ENCODE measurements around the gene TRIP4.
"Not testable (repeated sequence)": the region's sequence is repeated elsewhere in the genome, so short reads cannot be mapped to it uniquely, and the experiment has no call there.

DNA sequence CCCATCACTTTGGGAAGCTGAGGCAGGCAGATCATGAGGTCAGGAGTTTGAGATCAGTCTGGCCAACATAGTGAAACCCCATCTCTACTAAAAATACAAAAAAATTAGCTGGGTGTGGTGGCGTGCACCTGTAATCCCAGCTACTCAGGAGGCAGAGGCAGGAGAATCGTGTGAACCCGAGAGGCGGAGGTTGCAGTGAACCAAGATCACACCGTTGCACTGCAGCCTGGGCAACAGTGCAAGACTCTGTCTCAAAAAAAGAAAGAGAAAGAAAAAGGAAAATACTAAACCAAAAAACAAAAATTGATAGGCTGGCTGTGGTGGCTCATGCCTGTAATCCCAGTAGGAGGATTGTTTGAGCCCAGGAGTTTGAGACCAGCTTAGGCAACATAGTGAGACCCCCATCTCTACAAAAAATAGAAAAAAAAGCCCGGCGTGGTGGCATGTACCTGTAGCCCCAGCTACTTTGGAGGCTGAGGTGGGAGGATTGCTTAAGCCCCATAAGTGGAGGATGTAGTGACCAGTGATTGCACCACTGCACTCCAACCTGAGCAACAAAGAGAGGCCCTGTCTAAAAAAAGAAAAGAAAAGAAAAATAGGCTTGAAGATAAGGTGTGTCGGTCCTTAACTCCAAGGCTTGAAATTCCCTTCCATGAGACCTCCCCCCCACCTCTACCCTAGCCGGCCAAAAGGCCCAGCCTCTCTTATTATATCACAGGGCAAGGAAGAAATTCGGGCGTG, 7.3 kb upstream of the TRIP4 start:
- TF ChIP-seq, protein P1, sequence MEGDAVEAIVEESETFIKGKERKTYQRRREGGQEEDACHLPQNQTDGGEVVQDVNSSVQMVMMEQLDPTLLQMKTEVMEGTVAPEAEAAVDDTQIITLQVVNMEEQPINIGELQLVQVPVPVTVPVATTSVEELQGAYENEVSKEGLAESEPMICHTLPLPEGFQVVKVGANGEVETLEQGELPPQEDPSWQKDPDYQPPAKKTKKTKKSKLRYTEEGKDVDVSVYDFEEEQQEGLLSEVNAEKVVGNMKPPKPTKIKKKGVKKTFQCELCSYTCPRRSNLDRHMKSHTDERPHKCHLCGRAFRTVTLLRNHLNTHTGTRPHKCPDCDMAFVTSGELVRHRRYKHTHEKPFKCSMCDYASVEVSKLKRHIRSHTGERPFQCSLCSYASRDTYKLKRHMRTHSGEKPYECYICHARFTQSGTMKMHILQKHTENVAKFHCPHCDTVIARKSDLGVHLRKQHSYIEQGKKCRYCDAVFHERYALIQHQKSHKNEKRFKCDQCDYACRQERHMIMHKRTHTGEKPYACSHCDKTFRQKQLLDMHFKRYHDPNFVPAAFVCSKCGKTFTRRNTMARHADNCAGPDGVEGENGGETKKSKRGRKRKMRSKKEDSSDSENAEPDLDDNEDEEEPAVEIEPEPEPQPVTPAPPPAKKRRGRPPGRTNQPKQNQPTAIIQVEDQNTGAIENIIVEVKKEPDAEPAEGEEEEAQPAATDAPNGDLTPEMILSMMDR (conservative IDR thresholded peaks at IDR 0.05; ENCODE audit: low read depth, low read length), result not testable (repeated sequence)
- TF ChIP-seq EZH2phosphoT487 (IDR thresholded peaks at IDR 0.05; ENCODE audit: borderline replicate concordance, low read length); EZH2 (IDR thresholded peaks at IDR 0.05; ENCODE audit: low read length, unreplicated experiment): not testable (repeated sequence)
